ENCODE data around the gene SNAPC4.

The SNAPC4 gene

DNA sequence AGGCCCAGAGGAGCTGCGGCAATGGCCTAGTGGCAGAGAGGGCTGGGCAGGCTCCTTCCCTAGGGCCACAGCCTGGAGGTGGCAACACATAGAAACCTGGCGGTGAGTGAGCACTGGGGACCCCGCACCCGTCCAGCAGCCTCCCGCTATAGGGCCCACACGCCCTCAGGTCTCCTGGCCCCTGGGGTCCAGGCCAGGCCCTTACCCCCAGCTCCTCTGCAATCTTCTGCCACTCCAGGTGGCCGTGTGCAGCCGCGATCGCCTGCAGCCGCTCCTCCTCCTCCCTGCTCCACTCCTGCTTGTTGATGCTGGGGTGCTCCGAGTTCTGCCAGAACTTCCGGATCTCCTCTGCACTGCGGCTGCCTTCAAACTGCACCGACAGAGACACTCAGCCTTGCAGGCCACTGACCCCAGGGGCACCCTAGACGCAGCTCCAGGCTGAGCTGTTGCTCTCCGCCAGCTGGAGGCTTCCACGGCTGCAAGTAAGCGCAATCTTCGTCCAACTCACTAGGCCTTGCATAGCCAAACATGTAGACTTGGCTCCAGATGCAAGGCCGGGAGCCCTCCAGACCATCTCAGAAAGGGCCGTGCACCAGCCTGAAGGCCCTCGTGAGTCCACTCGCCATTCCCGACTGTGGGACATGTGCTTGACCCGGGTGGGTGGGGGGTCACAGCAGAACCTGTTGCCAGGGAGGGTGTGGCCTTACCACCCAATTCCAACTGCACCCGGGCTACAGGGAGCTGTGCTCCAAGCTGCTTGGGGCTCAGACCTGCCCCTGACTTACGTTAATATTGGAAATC lies 8.0 kb downstream of the SNAPC4 start:
- no peak for DNase-seq

- DNase-seq, result no peak
Measured at GRCh38 chr9:136389396-136389795, 10.6 kb downstream of the SNAPC4 start.

GRCh38 chr9:136387217-136387616 lies 12.8 kb downstream of the SNAPC4 start:
- no peak for DNase-seq

DNA sequence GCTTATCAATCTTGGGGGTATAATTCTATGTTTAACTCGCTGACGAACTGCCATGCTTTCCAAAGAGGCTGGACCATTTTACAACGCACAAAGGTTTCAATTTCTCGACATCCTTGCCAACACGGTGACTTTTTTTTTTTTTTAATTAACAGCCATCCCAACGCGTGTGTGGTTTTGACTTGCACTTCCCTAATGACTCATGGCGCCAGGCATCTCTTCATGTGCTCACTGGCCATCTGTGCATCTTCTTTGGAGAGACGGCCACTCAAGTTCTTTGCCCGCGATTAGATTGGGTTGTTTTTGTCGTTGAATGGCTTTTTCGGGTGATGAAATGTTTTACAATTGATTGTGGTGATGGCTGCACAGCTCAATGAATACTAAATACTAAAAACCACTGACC lies 14.0 kb downstream of the SNAPC4 start:
- DNase-seq, result no peak

- DNase-seq, result no peak
Measured at GRCh38 chr9:136385015-136385414, 15.0 kb downstream of the SNAPC4 start.

GRCh38 chr9:136383436-136383835 lies 16.5 kb downstream of the SNAPC4 start:
- no peak for DNase-seq

GRCh38 chr9:136381966-136382513 lies 17.9 kb downstream of the SNAPC4 start:
- DNase-seq, result no peak

GRCh38 chr9:136381311-136381710 lies 18.7 kb downstream of the SNAPC4 start:
- DNase-seq, result no peak

GRCh38 chr9:136380381-136380780 lies 19.6 kb downstream of the SNAPC4 start:
- DNase-seq, result no peak

GRCh38 chr9:136379891-136380290 lies 20.1 kb downstream of the SNAPC4 start:
- no peak for DNase-seq

- DNase-seq, result no peak
Measured at GRCh38 chr9:136379401-136379800, 20.6 kb downstream of the SNAPC4 start.

DNA sequence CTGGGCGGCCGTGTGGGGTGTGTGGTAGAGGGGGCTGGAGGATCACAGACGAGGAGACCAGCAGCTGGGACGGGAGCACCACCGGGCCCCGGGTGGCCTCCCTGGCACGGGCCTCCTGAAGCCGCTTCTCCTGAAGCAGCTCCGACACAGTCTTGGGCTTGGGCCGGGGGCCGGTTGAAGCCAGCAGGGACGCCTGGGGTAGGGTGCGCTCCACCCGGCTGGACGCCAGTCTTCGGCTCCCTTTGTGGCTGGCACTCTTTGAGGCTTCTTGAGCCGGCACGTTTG lies 21.0 kb downstream of the SNAPC4 start:
- no peak for DNase-seq

- DNase-seq, result no peak
Measured at GRCh38 chr9:136378170-136379002, 21.6 kb downstream of the SNAPC4 start.

DNA sequence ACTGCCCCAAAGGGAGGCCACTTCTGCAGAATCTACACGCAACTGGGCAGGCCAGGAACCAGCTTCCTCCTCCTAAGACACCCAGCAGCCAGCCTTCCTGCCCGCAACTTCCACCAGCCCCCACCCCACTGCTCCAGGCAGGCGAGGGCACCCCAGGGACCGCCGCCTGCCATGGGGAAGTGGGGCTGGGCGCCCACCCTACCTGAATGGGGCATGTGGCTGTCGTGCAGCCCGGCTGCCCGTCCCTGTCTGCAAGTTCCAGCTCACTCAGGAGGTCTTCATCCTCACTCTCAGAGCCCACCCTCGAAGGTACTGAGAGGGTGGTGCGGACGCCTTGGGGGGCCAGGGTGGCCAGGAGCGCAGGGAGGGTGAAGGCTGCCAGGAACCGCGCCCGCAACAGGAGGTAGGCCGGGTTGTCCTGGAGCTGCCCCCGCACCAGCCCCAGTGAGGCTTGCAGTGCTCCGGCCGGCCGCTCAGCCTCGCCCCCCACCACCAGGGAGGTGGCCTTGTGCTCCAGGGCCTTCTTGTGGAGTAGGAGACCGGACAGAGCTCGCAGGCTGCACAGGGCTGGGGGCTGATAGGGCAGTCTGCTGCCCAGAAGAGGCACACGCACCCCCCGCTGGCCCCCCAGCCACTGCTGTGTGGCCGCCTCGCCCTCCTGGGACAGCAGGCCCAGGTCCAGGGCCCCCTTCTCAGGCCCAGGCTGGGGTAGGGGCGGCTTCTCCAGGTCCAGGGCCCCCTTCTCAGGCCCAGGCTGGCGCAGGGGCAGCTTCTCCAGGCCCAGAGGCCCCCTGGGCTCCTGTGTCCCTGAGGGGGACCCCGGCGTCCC lies 22.4 kb downstream of the SNAPC4 start:
- DNase-seq, result no peak

DNA sequence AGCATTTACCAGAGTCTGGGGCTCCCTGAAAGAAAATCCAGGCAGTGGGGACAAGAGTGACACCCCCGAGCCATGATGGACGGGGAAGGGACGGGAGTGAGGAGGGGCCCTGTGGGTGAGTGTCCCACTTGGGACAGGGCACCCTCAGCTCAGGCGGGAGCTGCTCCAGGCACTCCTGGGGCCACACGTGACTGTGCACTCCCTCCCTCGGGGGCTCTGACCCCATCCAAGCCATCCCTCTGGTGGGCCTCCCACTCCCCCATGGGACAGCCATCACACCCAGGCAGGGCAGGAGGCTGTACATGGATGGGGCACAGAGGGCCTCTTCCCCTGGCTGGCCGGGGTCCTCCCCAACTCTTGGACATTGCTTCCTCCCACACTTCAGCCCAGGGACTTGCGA lies 23.5 kb downstream of the SNAPC4 start:
- no peak for DNase-seq

DNA sequence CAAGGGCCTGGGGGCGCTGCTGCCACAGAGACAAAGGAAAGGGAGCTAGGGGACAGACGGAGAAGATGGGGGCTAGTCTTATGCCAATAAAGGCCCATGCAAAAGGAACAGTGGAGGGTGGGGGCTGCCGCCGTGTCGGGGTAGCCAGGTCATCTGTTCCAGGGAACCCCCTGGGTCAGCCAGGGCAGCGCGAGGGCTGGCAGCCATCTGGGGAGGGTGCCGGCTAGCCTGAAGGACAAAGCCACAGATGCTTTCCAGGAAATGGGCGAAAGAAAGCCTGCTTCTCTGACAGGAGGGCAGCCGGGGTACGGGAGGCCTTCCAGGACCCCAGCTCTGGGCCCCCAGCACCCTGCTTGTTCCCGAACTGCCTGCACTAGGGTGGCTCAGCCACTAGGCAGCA lies 24.9 kb downstream of the SNAPC4 start:
- DNase-seq, result no peak

- no peak for DNase-seq
Measured at GRCh38 chr9:136374183-136374575, 25.8 kb downstream of the SNAPC4 start.

DNA sequence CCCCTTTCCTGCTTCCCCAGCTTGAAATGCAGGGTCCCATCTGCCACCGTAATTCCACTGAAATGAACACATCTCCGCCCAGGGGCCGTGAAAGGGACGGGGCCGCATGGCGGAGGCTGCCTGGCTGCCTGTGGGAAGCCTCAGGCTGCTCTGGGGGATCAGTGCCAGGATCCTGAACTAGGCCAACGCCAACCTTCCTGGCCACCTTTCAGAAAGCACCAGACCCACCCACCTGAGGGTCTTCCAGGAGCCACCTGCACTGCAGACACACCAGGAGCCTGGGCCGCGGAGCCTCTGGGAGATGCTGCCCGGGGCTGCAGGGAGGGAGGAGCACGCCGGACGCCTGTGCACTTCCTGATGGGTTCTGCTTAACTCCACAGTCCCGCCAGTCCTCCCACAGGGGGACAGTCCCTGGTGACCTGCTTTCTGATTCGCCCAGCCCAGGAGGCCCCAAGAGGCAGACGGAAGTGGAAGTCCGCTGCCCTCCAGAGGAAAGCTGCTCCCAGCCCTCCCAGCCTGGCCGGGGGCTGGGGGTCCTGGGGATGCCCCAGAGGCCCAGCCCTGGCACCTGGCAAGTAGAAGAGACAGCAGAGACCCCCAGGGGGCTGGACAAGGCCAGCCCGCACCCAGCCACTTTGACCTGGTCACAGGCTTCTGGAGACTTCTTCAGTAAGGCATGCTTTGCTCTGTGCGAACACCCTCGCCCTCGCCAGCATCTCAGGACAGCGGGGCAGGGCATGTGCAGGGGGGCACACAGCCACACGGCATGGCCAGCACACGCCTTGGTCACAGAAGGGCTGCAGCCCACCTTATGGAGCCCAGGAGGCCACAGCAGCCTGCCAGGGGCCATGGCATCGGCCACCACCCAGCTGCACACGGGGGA lies 26.4 kb downstream of the SNAPC4 start, which contains the start of gene CARD9:
Gene CARD9, minus strand, starts transcription at position 370 of the 883 bp plus-strand sequence. CDS start 1,591 bp downstream, outside the sequence.
- no peak for DNase-seq

GRCh38 chr9:136372561-136373299 lies 27.2 kb downstream of the SNAPC4 start:
- no peak for DNase-seq

DNA sequence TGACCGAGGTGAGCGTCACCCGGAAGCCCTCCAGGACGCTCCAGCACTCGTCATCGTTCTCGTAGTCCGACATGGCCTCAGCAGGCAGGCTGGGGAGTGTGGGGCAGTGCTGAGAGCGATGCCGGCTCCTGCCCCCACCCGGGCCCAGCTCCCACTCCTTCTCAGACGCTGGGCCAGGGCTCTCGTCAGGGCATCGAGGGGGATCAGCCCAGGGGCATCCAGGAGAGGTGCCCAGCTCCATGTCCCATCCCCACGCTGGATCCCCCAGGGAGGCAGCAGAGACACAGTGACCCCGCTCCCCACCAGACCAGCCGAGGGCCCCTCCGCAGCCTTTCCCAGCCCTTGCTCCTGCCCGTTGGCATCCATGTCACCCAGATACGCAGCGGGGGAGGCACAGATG lies 28.0 kb downstream of the SNAPC4 start:
- no peak for DNase-seq

DNA sequence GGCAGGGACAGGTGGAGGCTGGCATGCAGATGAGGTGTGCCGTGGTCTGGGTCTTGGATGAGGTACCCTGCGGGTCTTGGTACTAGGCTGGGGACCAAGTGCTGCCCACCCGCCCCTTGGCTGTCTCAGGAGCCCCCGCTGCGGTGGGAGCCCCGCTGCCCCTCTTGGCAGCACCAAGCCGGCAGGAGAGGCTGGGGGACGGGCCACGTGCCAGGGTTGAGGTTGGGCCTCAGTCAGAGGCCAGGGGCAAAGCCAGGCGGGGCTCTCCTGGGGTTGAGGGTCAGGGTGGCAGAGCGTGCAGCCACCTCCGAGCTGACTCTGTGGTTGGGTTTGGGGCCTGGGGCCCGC lies 28.5 kb downstream of the SNAPC4 start:
- DNase-seq, result no peak

Measured in NCI-H1436 (cell line).